ENCODE data around the gene LMTK2.

The LMTK2 gene

DNA sequence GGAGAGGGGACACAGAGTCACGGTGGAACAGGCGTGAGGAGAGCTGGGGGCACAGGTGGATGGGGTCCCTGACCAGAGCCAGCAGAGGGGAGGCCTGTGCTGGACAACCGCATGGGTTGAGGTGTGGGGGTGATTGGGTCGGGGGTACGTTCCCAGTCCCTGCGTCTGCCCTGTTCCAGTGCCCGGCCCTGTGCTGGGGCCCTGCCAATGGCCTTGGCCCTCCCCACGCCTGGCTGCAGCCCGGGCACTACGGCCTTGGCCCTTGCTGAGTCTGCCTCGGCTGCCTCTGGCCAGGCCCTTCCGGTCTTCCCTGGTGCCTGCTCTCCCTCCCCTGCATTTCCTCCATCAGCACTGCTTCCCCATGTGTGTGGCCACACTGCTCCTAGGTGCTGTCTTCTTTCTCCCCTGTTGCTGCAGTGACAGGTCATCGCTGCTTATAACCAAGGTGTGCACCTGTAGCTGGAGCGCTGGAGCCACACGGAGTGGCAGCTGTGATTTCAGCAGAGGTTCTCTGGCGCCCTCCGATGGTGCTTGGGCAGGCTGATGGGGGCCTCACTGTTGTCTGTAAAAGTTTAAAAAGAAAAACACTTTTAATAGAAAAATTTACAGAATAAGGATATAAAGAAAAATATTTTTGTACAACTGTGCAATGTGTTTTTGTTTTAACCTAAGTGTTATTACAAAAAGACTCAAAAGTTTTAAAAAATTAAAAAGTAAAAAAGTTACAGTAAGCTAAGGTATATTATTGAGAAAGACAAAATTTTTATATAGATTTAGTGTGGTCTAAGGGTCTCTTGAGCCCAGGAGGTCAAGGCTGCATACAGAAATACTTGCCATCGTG is 59.4 kb downstream of the LMTK2 start:
- ChIA-PET POLR2A (no interaction called here), CTCF (interaction anchor here (0.6 to 12.3 kb wide), 15 partner anchors 10 to 1002 kb away, joined by 3 to 316 read pairs (median 8); partner anchors contain the start of gene LMTK2)
- no peak overlapping the region for H3K27ac ChIP-seq (ENCODE audit: insufficient read depth in 1 of 2, low read depth in 1 of 2, low read length in 2 of 2, poor library complexity in 1 of 2, severe bottlenecking in 2 of 2)
- 70% methylated on average over 9 of the region's 18 CpGs for WGBS (ENCODE audit: insufficient coverage)
- no peaks in the 10 kb centered on the region for H3K36me3 ChIP-seq (ENCODE audit: control insufficient read depth in 4 of 4, insufficient read depth in 4 of 4, low read length in 3 of 4)
- H3K27me3 ChIP-seq (replicated peaks in 2 of 5; ENCODE audit: control insufficient read depth in 4 of 5, insufficient read depth in 5 of 5, low read length in 4 of 5): no peaks in the 10 kb centered on the region
- no peak overlapping the region for H3K4me3 ChIP-seq (ENCODE audit: control insufficient read depth in 1 of 7, extremely low read depth in 1 of 7, insufficient read depth in 4 of 7, low read depth in 2 of 7, low read length in 6 of 7)
- no peaks in the 10 kb centered on the region for H3K9me3 ChIP-seq (ENCODE audit: control extremely low read depth in 1 of 5, control insufficient read depth in 4 of 5, insufficient read depth in 2 of 5, low read depth in 1 of 5, low read length in 4 of 5)
- H3K4me1 ChIP-seq (ENCODE audit: control extremely low read depth in 1 of 4, control insufficient read depth in 4 of 4, insufficient read depth in 4 of 4, low read length in 3 of 4): no peaks in the 10 kb centered on the region
- peak; percentile 33 to 62 (median 50) for DNase-seq

DNA sequence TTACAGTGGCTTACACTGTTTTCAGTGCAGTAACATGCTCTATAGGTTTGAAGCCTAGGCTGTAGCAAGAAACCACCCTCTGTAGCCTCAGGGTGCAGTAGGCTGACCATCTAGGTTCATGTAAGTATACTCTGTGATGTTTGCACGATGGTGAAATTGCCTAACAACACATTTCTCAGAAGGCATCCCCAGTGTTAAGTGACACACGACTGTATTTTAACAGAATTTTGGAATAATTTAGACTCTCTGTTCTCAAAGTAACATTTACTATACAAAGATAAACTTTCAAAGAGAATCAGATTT is 60.0 kb downstream of the LMTK2 start:
- Histone ChIP-seq H3K27me3 (replicated peaks in 2 of 5; ENCODE audit: control insufficient read depth in 4 of 5, insufficient read depth in 5 of 5, low read length in 4 of 5) (no peaks in the 10 kb centered on the region), H3K9me3 (ENCODE audit: control extremely low read depth in 1 of 5, control insufficient read depth in 4 of 5, insufficient read depth in 2 of 5, low read depth in 1 of 5, low read length in 4 of 5) (no peaks in the 10 kb centered on the region), H3K4me3 (ENCODE audit: control insufficient read depth in 1 of 7, extremely low read depth in 1 of 7, insufficient read depth in 4 of 7, low read depth in 2 of 7, low read length in 6 of 7) (no peak overlapping the region), H3K36me3 (ENCODE audit: control insufficient read depth in 4 of 4, insufficient read depth in 4 of 4, low read length in 3 of 4) (peaks cover 0 to 3% (median under 1%) of the 10 kb centered on the region in 4 experiments), H3K4me1 (ENCODE audit: control extremely low read depth in 1 of 4, control insufficient read depth in 4 of 4, insufficient read depth in 4 of 4, low read length in 3 of 4) (no peaks in the 10 kb centered on the region), H3K27ac (ENCODE audit: insufficient read depth in 1 of 2, low read depth in 1 of 2, low read length in 2 of 2, poor library complexity in 1 of 2, severe bottlenecking in 2 of 2) (no peak overlapping the region)
- DNase-seq: no peak
- 100% methylated on average over 1 of the region's 2 CpGs for WGBS (ENCODE audit: insufficient coverage)
- CTCF ChIA-PET: interaction anchor here (0.7 to 12.3 kb wide), 12 partner anchors 9 to 1003 kb away, joined by 3 to 316 read pairs (median 12); partner anchors contain the start of gene LMTK2
- POLR2A ChIA-PET: no interaction called here

DNA sequence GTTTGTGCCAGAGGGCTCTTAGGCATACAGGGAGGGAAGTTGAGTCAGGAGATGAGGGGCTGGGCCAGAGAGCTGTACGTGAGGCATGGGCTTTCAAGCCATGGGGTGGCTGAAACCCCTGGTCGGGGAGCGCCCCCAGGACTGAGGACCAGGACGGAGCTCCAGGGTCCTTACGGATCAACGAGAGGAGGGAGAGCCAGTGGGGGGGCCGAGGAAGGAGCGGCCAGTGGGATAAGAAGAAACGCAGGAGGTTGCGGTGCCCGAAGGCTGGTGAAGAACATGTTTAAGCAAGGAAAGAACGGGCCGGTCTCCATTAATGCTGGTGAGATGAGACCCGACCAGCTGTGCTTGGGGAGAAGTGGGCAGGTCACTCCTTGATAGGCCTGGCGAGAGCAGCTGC is 61.0 kb downstream of the LMTK2 start:
- no peaks in the 10 kb centered on the region for H3K4me1 ChIP-seq (ENCODE audit: control extremely low read depth in 1 of 4, control insufficient read depth in 4 of 4, insufficient read depth in 4 of 4, low read length in 3 of 4)
- no peaks in the 10 kb centered on the region for H3K27me3 ChIP-seq (replicated peaks in 2 of 5; ENCODE audit: control insufficient read depth in 4 of 5, insufficient read depth in 5 of 5, low read length in 4 of 5)
- DNase-seq: no peak
- no peaks in the 10 kb centered on the region for H3K9me3 ChIP-seq (ENCODE audit: control extremely low read depth in 1 of 5, control insufficient read depth in 4 of 5, insufficient read depth in 2 of 5, low read depth in 1 of 5, low read length in 4 of 5)
- no peak overlapping the region for H3K27ac ChIP-seq (ENCODE audit: insufficient read depth in 1 of 2, low read depth in 1 of 2, low read length in 2 of 2, poor library complexity in 1 of 2, severe bottlenecking in 2 of 2)
- no peak overlapping the region for H3K4me3 ChIP-seq (ENCODE audit: control insufficient read depth in 1 of 7, extremely low read depth in 1 of 7, insufficient read depth in 4 of 7, low read depth in 2 of 7, low read length in 6 of 7)
- CTCF ChIA-PET: interaction anchor here (0.9 to 12.3 kb wide), 19 partner anchors 13 to 154 kb away, joined by 3 to 316 read pairs (median 8); partner anchors contain the start of gene LMTK2
- WGBS (ENCODE audit: insufficient coverage): 97% methylated on average over 15 of the region's 15 CpGs
- POLR2A ChIA-PET: no interaction called here
- peaks cover 0 to 6% (median 2%) of the 10 kb centered on the region in 4 experiments for H3K36me3 ChIP-seq (ENCODE audit: control insufficient read depth in 4 of 4, insufficient read depth in 4 of 4, low read length in 3 of 4)

DNA sequence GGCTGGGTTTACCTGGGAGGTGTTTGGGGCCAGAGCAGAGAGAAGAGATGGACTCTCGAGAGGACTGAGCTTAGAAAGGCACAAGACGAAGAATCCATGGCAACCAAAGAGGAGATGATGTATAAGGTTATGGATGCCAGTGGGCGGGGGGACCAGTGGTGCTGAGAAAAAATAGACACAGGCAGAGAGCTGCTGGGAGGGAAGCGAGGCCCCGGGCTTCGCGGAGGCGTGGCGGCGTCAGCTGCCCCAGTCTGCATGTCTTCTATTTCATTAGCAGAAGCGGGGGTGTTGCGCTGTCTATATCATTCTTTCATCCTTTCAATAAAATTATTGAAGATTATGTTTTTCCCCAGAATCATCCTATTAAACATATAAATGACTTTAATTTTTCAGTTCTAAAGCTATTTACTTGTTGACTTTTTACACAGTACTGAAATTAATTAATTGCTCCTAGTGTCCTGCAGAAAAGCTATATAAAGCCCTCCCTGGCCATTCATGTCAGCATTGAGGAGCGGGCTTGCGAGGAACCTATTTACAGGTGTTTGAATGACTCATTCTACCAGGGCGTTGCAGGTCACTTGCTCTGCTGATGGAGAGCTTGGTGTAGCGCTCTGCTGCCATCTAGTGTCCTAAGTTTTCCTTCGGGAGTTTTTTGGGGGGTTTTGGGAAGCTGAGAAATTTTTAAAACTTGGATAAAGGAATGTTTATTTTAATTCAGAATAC is 61.7 kb downstream of the LMTK2 start:
- Histone ChIP-seq H3K27me3 (replicated peaks in 2 of 5; ENCODE audit: control insufficient read depth in 4 of 5, insufficient read depth in 5 of 5, low read length in 4 of 5) (no peaks in the 10 kb centered on the region), H3K4me3 (ENCODE audit: control insufficient read depth in 1 of 7, extremely low read depth in 1 of 7, insufficient read depth in 4 of 7, low read depth in 2 of 7, low read length in 6 of 7) (no peak overlapping the region), H3K36me3 (ENCODE audit: control insufficient read depth in 4 of 4, insufficient read depth in 4 of 4, low read length in 3 of 4) (peaks cover 0 to 6% (median 2%) of the 10 kb centered on the region in 4 experiments), H3K4me1 (ENCODE audit: control extremely low read depth in 1 of 4, control insufficient read depth in 4 of 4, insufficient read depth in 4 of 4, low read length in 3 of 4) (no peaks in the 10 kb centered on the region), H3K9me3 (ENCODE audit: control extremely low read depth in 1 of 5, control insufficient read depth in 4 of 5, insufficient read depth in 2 of 5, low read depth in 1 of 5, low read length in 4 of 5) (no peaks in the 10 kb centered on the region), H3K27ac (ENCODE audit: insufficient read depth in 1 of 2, low read depth in 1 of 2, low read length in 2 of 2, poor library complexity in 1 of 2, severe bottlenecking in 2 of 2) (no peak overlapping the region)
- peak; percentile 50 to 74 (median 66) for DNase-seq
- WGBS (ENCODE audit: insufficient coverage): 99% methylated on average over 8 of the region's 17 CpGs
- CTCF ChIA-PET: interaction anchor here (0.9 to 12.3 kb wide), 27 partner anchors 9 to 157 kb away, joined by 3 to 316 read pairs (median 6); partner anchors contain the start of gene LMTK2
- POLR2A ChIA-PET: no interaction called here

DNA sequence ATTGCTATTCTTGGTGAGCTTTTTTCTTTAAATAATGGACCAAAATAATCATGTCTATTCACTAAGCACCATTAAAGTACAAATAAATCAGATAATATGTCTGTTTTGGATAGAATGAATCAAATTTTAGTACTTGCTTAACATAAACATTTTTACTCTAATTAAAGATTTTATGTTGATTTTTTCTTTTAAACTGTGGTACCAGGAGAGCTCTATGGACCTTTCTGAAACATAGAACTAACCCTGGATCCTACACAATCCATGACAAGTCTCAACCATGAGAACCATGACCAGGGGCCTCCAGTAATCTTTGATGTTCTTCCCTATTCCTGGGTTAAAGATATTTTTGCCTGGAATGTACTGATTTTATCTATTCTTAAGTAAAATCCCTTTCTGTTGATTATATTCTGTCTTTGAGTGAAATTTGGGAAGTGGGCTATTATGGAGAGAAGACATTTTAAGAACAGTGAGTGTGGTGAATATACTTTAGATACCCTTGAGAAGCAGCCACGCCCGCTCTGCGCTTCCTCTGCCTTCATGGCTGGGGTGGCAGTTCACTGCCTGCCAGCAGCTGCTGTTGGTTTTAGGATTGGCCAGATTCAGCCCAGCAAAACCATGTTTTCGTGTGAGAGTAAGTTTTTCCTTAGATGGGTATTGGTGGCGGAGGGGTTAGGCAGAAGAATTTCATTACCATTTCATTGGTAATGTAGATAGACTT is 62.4 kb downstream of the LMTK2 start:
- POLR2A ChIA-PET: no interaction called here
- H3K9me3 ChIP-seq (ENCODE audit: control extremely low read depth in 1 of 5, control insufficient read depth in 4 of 5, insufficient read depth in 2 of 5, low read depth in 1 of 5, low read length in 4 of 5): no peaks in the 10 kb centered on the region
- CTCF ChIA-PET: interaction anchor here (0.9 to 12.3 kb wide), 28 partner anchors 8 to 665 kb away, joined by 3 to 316 read pairs (median 6); partner anchors contain the start of gene LMTK2

DNA sequence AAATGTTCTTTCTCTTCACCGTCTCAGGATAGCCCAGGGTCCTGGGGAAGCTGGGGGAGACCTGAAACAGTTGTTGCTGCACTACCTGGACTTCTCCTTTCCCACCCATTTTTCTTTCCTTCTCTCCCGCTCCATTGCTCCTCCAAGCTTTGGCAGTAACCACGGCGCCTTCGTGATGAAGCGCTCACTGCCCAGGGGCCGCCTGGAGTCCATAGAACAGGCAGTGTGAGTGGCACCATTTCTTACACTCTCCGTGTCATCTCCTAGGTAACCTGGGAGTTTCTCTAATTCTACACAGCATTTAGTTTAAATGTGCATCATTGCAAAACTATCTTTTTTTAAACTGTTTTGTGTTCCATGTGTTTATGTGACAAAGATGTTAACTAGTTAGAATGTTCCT is 64.3 kb downstream of the LMTK2 start:
- 100% methylated on average over 5 of the region's 8 CpGs for WGBS (ENCODE audit: insufficient coverage)
- ChIA-PET POLR2A (no interaction called here), CTCF (interaction anchor here (12.3 kb wide), 1 partner anchor 150 kb away, joined by 316 read pairs; no protein-coding TSS in a partner anchor)
- H3K9me3 ChIP-seq (ENCODE audit: control extremely low read depth in 1 of 5, control insufficient read depth in 4 of 5, insufficient read depth in 2 of 5, low read depth in 1 of 5, low read length in 4 of 5): no peaks in the 10 kb centered on the region
- no peak overlapping the region for H3K4me3 ChIP-seq (ENCODE audit: control insufficient read depth in 1 of 7, extremely low read depth in 1 of 7, insufficient read depth in 4 of 7, low read depth in 2 of 7, low read length in 6 of 7)
- no peaks in the 10 kb centered on the region for H3K27me3 ChIP-seq (replicated peaks in 2 of 5; ENCODE audit: control insufficient read depth in 4 of 5, insufficient read depth in 5 of 5, low read length in 4 of 5)
- no peak for DNase-seq
- H3K4me1 ChIP-seq (ENCODE audit: control extremely low read depth in 1 of 4, control insufficient read depth in 4 of 4, insufficient read depth in 4 of 4, low read length in 3 of 4): no peaks in the 10 kb centered on the region
- peaks cover 4 to 13% (median 4%) of the 10 kb centered on the region in 4 experiments for H3K36me3 ChIP-seq (ENCODE audit: control insufficient read depth in 4 of 4, insufficient read depth in 4 of 4, low read length in 3 of 4)
- no peak overlapping the region for H3K27ac ChIP-seq (ENCODE audit: insufficient read depth in 1 of 2, low read depth in 1 of 2, low read length in 2 of 2, poor library complexity in 1 of 2, severe bottlenecking in 2 of 2)

More for the DNA sequence above, 62.4 kb downstream of the LMTK2 start:
- Histone ChIP-seq H3K36me3 (ENCODE audit: control insufficient read depth in 4 of 4, insufficient read depth in 4 of 4, low read length in 3 of 4) (peaks cover 0 to 6% (median 2%) of the 10 kb centered on the region in 4 experiments), H3K4me3 (ENCODE audit: control insufficient read depth in 1 of 7, extremely low read depth in 1 of 7, insufficient read depth in 4 of 7, low read depth in 2 of 7, low read length in 6 of 7) (no peak overlapping the region), H3K27me3 (replicated peaks in 2 of 5; ENCODE audit: control insufficient read depth in 4 of 5, insufficient read depth in 5 of 5, low read length in 4 of 5) (no peaks in the 10 kb centered on the region), H3K4me1 (ENCODE audit: control extremely low read depth in 1 of 4, control insufficient read depth in 4 of 4, insufficient read depth in 4 of 4, low read length in 3 of 4) (no peaks in the 10 kb centered on the region), H3K27ac (ENCODE audit: insufficient read depth in 1 of 2, low read depth in 1 of 2, low read length in 2 of 2, poor library complexity in 1 of 2, severe bottlenecking in 2 of 2) (no peak overlapping the region)
- no peak for DNase-seq
- no CpG with 5 or more reads among the region's 5 CpGs for WGBS (ENCODE audit: insufficient coverage)
